22Rv1 (cell line): ENCODE results near the gene ANO8.

Source experiments
- ZFX ChIP-seq: fragments of 450-650 bp; IDR thresholded peaks from 2 replicates; pipeline ENCODE4 v1.6.1; 2017; ENCODE audit warnings: antibody characterized with exemption, borderline replicate concordance
- TF ChIP-seq, protein P1 (sequence below): fragments of 450-650 bp; IDR thresholded peaks from 2 replicates; pipeline ENCODE4 v1.5.1; 2017; ENCODE audit warnings: mild to moderate bottlenecking

DNA sequence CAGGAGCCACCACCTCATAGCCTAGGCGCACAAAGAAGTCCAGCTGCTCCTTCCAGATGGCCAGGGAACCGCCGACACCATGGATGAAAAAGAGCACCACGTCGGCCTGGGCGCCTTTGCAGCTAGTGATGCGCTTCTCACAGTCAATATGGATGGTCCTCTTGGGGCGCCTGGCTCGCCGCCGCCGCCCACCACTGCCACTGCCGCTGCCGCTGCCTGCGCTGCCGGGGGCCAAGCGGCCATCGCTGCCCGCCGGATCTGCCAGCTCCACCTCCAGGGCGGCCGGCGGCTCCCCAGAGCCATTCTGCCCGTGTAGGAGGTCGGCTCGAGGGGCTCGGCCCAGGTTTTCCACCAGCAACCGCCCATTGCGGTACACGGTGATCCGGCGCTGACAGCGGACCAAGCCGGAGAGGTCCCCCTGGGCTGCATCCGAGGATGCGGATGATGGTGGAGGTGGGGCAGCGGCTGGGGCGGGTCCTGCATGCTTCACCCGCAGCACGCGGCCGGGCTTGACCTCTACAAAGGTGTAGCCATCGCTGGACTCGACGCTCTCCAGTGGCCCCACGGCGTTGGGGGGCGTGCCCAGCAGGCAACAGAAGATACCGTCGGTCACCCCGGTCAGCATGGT is 33.5 kb downstream of the ANO8 start:
- TF ChIP-seq, protein P1, sequence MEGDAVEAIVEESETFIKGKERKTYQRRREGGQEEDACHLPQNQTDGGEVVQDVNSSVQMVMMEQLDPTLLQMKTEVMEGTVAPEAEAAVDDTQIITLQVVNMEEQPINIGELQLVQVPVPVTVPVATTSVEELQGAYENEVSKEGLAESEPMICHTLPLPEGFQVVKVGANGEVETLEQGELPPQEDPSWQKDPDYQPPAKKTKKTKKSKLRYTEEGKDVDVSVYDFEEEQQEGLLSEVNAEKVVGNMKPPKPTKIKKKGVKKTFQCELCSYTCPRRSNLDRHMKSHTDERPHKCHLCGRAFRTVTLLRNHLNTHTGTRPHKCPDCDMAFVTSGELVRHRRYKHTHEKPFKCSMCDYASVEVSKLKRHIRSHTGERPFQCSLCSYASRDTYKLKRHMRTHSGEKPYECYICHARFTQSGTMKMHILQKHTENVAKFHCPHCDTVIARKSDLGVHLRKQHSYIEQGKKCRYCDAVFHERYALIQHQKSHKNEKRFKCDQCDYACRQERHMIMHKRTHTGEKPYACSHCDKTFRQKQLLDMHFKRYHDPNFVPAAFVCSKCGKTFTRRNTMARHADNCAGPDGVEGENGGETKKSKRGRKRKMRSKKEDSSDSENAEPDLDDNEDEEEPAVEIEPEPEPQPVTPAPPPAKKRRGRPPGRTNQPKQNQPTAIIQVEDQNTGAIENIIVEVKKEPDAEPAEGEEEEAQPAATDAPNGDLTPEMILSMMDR = no peak
- TF ChIP-seq ZFX = no peak
